Common myeloid progenitor, CD34-positive (primary cell): Measurements from ENCODE around the gene GMNC.

ENCODE experiments used
- CTCF ChIA-PET: fragments of 350-600 bp; sonication (Branson Sonifier 250); formaldehyde crosslinking; loops from one replicate; lab custom pipeline; 2021; ENCODE audit warnings: antibody characterized with exemption; lab: Charles Lee
- POLR2A ChIA-PET: fragments of 350-600 bp; sonication (Branson Sonifier 250); formaldehyde crosslinking; loops from one replicate; lab custom pipeline; 2021; ENCODE audit warnings: antibody characterized with exemption; lab: Charles Lee
- DNase-seq, 3 donors: peaks; one replicate each; pipeline versions ENCODE4 v3.0.0 to v3.0.0-alpha.2; 2013
- H3K27ac ChIP-seq, 2 experiments: 1 replicate in 1 of 2; 2 replicates in 1 of 2; pipeline ENCODE4 v1.7.0; 2013; ENCODE audit warnings: inconsistent platforms in 2 of 2, low read length in 2 of 2, mild to moderate bottlenecking in 2 of 2, low read depth in 1 of 2, moderate library complexity in 1 of 2; ENCODE audit not compliant: severe bottlenecking in 2 of 2, insufficient read depth in 1 of 2, poor library complexity in 1 of 2
- H3K27me3 ChIP-seq, 5 experiments: replicated peaks in 2 of 5; 1 replicate in 3 of 5; 2 replicates in 2 of 5; pipeline versions ENCODE4 v1.6.1 to v1.7.0; 2013; ENCODE audit warnings: low read length in 4 of 5, mild to moderate bottlenecking in 2 of 5, moderate library complexity in 2 of 5, inconsistent platforms in 1 of 5; ENCODE audit not compliant: insufficient read depth in 5 of 5, control insufficient read depth in 4 of 5
- H3K36me3 ChIP-seq, 4 experiments: 1 replicate in 2 of 4; 2 replicates in 2 of 4; pipeline versions ENCODE4 v1.6.1 to v1.7.0; 2013; ENCODE audit warnings: low read length in 3 of 4, control low read depth in 1 of 4, mild to moderate bottlenecking in 1 of 4; ENCODE audit not compliant: control insufficient read depth in 4 of 4, insufficient read depth in 4 of 4
- H3K4me1 ChIP-seq, 4 experiments: 1 replicate in 3 of 4; 2 replicates in 1 of 4; pipeline versions ENCODE4 v1.6.1 to v1.7.1; 2013; ENCODE audit warnings: low read length in 3 of 4, mild to moderate bottlenecking in 3 of 4, control low read depth in 1 of 4, inconsistent platforms in 1 of 4, moderate library complexity in 1 of 4; ENCODE audit not compliant: control insufficient read depth in 4 of 4, insufficient read depth in 4 of 4; ENCODE audit errors: control extremely low read depth in 1 of 4
- H3K4me3 ChIP-seq, 7 experiments: 1 replicate in 4 of 7; 2 replicates in 3 of 7; pipeline versions ENCODE4 v1.5.1 to v1.7.0; 2013; ENCODE audit warnings: mild to moderate bottlenecking in 7 of 7, low read length in 6 of 7, moderate library complexity in 6 of 7, inconsistent platforms in 2 of 7, low read depth in 2 of 7, control low read depth in 1 of 7; ENCODE audit not compliant: insufficient read depth in 4 of 7, control insufficient read depth in 1 of 7; ENCODE audit errors: extremely low read depth in 1 of 7
- H3K9me3 ChIP-seq, 5 experiments: 1 replicate in 4 of 5; 2 replicates in 1 of 5; pipeline versions ENCODE4 v1.6.1 to v1.7.1; 2013; ENCODE audit warnings: low read length in 4 of 5, mild to moderate bottlenecking in 2 of 5, inconsistent platforms in 1 of 5, low read depth in 1 of 5, moderate library complexity in 1 of 5; ENCODE audit not compliant: control insufficient read depth in 4 of 5, insufficient read depth in 2 of 5; ENCODE audit errors: control extremely low read depth in 1 of 5
- WGBS: methylation state at CpG from one replicate; pipeline ENCODE4 v1.1.5; 2013; ENCODE audit not compliant: insufficient coverage; 5-methylcytosine and 5-hydroxymethylcytosine counted together

The GMNC gene

DNA sequence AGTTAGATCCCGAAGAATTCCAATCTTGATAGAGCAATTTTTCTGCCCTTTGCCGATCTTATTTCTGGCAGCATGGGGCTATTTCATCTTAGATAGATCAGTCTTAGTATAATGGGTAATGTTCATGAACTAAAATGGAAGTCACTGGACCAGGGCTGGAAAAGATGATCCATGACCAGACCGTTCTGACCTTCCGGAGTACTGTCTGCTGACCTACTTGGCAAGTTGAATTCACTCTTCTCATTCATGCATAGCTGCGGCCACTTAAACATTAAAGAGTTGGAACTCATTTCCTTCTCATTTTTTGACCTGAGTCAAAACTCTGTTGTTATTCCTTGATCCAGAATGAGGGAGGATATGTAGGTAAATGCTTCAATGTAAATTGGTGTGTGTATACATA lies 32.5 kb downstream of the GMNC start:
- H3K36me3 ChIP-seq: no peaks in the 10 kb centered on the region
- no peaks in the 10 kb centered on the region for H3K4me1 ChIP-seq
- POLR2A ChIA-PET: no interaction called here
- CTCF ChIA-PET: no interaction called here
- no peak for DNase-seq
- no peaks in the 10 kb centered on the region for H3K9me3 ChIP-seq
- H3K27me3 ChIP-seq: no peaks in the 10 kb centered on the region
- 95% methylated on average over 5 of the region's 5 CpGs for WGBS
- no peak overlapping the region for H3K27ac ChIP-seq
- H3K4me3 ChIP-seq: no peak overlapping the region

DNA sequence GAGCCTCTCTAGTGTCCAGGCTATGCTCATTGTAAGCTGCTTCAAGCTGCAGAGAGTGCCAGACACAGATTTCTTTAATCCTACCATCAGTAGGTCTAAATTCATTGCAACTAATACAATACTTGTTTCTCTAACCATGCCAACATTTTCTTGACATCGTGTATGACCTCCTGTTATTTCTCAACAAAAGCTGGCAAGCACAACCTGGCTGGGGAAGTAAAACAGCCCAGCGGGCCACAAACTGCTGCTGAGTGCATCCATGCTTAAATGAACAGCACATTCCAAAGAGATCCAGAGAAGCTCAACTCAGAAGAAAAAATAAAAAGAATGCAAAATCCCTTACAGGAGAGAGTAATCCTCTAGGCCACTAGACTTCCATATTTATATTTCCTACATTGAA lies 36.5 kb downstream of the GMNC start:
- Histone ChIP-seq H3K36me3 (no peaks in the 10 kb centered on the region), H3K27me3 (no peaks in the 10 kb centered on the region), H3K4me3 (no peak overlapping the region), H3K27ac (no peak overlapping the region), H3K4me1 (no peaks in the 10 kb centered on the region), H3K9me3 (no peaks in the 10 kb centered on the region)
- DNase-seq: no peak
- 89% methylated on average over 2 of the region's 2 CpGs for WGBS
- POLR2A ChIA-PET: no interaction called here
- CTCF ChIA-PET: interaction anchor here (0.9 kb wide), 1 partner anchor 225 kb away, joined by 3 read pairs; no protein-coding TSS in a partner anchor

DNA sequence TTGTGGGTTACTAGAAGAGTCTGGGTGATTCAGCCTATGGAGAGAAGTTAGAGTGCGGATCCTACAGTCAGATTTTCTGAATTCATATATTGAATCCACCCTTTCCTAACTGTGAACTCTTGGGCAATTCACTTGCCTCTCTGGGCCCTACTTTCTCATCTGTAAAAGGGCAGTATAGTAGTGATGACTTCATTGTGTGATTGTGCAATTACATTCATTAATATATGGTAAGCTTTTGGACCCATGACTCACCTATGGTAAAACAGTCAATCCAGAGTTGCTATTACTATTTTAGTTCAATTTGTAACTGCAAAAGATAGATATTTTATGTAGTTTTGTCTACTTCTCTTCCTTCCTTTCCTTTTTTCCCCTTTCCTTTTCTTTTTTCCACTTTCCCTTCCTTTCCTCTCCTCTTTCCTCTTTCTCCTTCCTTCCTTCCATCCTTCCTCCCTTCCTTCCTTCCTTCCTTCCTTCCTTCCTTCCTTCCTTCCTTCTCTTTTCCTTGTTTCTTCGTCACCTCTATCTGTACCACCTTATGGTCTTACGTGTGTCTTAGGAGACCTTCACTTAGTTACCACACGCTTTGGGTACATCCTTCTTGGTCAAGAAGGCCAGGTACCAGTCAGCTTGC lies 37.0 kb downstream of the GMNC start:
- CTCF ChIA-PET: interaction anchor here (0.9 kb wide), 1 partner anchor 226 kb away, joined by 3 read pairs; no protein-coding TSS in a partner anchor
- WGBS: 98% methylated on average over 4 of the region's 4 CpGs
- H3K27ac ChIP-seq: no peak overlapping the region

DNA sequence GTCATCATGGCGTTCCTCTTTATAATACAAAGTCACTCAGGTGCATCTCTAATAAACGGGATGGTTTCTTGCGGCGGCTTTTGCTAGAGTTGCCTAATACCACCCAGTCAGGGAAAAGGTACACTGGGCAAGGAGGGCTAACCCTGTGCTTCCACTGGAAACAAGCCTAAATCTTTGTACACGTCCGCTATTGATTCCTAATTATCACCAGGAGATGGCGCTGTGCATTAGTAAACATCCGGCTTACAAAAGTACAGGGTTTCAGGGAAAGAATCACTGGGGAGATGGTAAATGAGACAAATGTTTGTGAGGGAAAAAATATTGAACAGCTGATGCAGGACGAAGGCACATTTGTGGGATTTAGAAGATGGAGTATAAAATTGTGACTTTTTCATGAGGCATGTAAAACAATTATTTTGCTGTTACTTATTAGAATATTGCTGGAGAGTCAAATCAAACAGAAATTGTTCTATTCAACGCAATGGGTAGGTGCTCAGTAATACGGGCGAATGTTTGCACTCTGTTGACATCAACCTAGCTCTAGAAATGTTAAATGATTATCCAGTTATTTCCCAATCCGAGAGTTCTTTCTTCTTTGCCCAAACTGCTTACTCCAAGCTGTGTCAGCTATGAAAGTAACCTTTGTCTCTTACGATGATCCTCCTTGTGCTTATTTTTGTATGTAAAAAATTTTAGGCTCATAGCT lies 50.6 kb downstream of the GMNC start:
- no peaks in the 10 kb centered on the region for H3K36me3 ChIP-seq
- H3K9me3 ChIP-seq: no peaks in the 10 kb centered on the region
- peaks cover 0 to 14% (median 2%) of the 10 kb centered on the region in 5 experiments for H3K27me3 ChIP-seq
- peak; percentile 39 to 67 (median 62) for DNase-seq
- no peak overlapping the region for H3K27ac ChIP-seq
- CTCF ChIA-PET: interaction anchor here (0.6 to 6.5 kb wide), 8 partner anchors 15 to 242 kb away, joined by 3 to 71 read pairs (median 3); no protein-coding TSS in a partner anchor
- POLR2A ChIA-PET: no interaction called here
- no peaks in the 10 kb centered on the region for H3K4me1 ChIP-seq
- WGBS: 43% methylated on average over 13 of the region's 14 CpGs
- no peak overlapping the region for H3K4me3 ChIP-seq

More for the DNA sequence above, 37.0 kb downstream of the GMNC start:
- Histone ChIP-seq H3K36me3 (no peaks in the 10 kb centered on the region), H3K4me3 (no peak overlapping the region), H3K9me3 (no peaks in the 10 kb centered on the region), H3K4me1 (no peaks in the 10 kb centered on the region), H3K27me3 (no peaks in the 10 kb centered on the region)
- no peak for DNase-seq
- POLR2A ChIA-PET: no interaction called here

DNA sequence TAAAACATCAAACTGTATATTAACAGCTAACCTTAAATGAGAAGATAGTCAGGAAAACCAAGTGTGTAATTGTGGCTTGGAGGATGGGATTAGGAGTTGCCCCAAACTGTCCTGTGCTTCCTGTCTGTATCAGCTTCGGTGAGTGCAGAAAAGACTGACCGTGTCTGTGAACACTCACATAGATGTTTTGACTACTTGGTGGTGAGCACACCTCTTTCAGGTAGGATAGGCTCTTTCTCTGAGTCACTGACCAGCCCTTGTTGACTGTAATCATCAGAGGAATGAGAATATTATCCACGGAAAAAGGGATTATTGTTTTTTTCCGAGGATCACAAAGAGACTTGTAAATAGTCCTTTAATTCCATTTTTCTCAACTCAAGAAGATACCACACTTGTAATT lies 51.5 kb downstream of the GMNC start:
- ChIA-PET POLR2A (no interaction called here), CTCF (interaction anchor here (1.6 to 6.5 kb wide), 3 partner anchors 51 to 240 kb away, joined by 5 to 71 read pairs (median 7); no protein-coding TSS in a partner anchor)
- Histone ChIP-seq H3K36me3 (no peaks in the 10 kb centered on the region), H3K9me3 (no peaks in the 10 kb centered on the region), H3K4me3 (no peak overlapping the region), H3K27me3 (peaks cover 0 to 14% (median 2%) of the 10 kb centered on the region in 5 experiments), H3K27ac (no peak overlapping the region), H3K4me1 (no peaks in the 10 kb centered on the region)
- WGBS: 94% methylated on average over 4 of the region's 4 CpGs
- DNase-seq: no peak

DNA sequence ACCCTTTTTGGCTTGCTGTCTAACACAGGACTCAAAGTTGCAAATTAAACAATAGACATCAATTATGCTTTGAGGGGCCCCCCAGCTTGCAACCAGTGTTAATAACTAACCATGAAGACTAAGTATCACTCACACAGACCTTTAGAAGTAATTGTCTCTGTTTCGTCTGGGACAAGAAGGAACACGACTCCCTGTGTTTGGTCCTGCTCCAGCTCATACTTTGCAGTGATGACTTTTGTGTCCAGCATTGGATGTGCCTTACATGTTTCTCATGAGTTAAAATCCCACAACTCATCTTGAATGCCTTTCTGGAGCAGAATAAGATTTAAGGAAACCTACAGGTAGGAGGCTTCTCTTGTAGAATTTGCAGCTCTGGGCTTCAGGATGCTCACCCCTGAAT lies 53.1 kb downstream of the GMNC start:
- no peak for DNase-seq
- CTCF ChIA-PET: interaction anchor here (2.7 to 6.5 kb wide), 2 partner anchors 75 to 241 kb away, joined by 7 to 71 read pairs; no protein-coding TSS in a partner anchor
- POLR2A ChIA-PET: no interaction called here
- H3K36me3 ChIP-seq: no peaks in the 10 kb centered on the region
- H3K4me3 ChIP-seq: no peak overlapping the region
- H3K27me3 ChIP-seq: peaks cover 0 to 13% (median 2%) of the 10 kb centered on the region in 5 experiments
- H3K9me3 ChIP-seq: no peaks in the 10 kb centered on the region
- H3K4me1 ChIP-seq: no peaks in the 10 kb centered on the region
- H3K27ac ChIP-seq: no peak overlapping the region
- WGBS: 96% methylated on average over 2 of the region's 2 CpGs
